PC-3 (cell line): Measurements from ENCODE around the gene HS3ST4. TPM values are rescaled to one million over a fixed set of nuclear protein-coding genes. Genes with fewer than 3 reads are reported as not detected.

Experiments used
- ATAC-seq: fragments of 200-7000 bp; cut with Tn5 transposase; 2 replicates; pipeline ENCODE4 v1.9.1; 2020; ENCODE audit warnings: mild to moderate bottlenecking, moderate library complexity
- BruUV-seq: library from RNA; stranded (reverse); fragments of 400-500 nt; replicated peaks from 2 replicates; lab custom pipeline; 2021; lab: Mats Ljungman, UMichigan
- CTCF ChIA-PET: fragments of 300-600 bp; sonication (Branson Sonifier 250); formaldehyde crosslinking; loops from one replicate; lab custom pipeline; 2022; ENCODE audit warnings: antibody characterized with exemption; lab: Charles Lee
- POLR2A ChIA-PET: fragments of 300-600 bp; sonication (Branson Sonifier 250); formaldehyde crosslinking; loops from one replicate; lab custom pipeline; 2022; ENCODE audit warnings: antibody characterized with exemption; ENCODE audit not compliant: unreplicated experiment; lab: Charles Lee
- DNase-seq: peaks from one replicate; pipeline ENCODE4 v3.0.0-alpha.2; 2015
- H2AFZ ChIP-seq: fragments of 300-600 bp; sonication (generic); 2 replicates; pipeline ENCODE4 v1.6.0; 2016; ENCODE audit warnings: antibody characterized with exemption, low read length
- H3F3A ChIP-seq: fragments of 300-600 bp; sonication (generic); one replicate; pipeline ENCODE4 v1.6.0; 2017; ENCODE audit warnings: antibody characterized with exemption, low read length, control low read depth, mild to moderate bottlenecking; ENCODE audit not compliant: unreplicated experiment
- H3K27ac ChIP-seq: fragments of 300-600 bp; sonication (generic); 2 replicates; pipeline ENCODE4 v1.5.1; 2016; ENCODE audit warnings: mild to moderate bottlenecking, low read length
- H3K27me3 ChIP-seq: fragments of 300-600 bp; sonication (generic); 2 replicates; pipeline ENCODE4 v1.6.1; 2016; ENCODE audit warnings: low read length, mixed read lengths
- H3K36me3 ChIP-seq: fragments of 300-600 bp; sonication (generic); 2 replicates; pipeline ENCODE4 v1.6.1; 2016; ENCODE audit warnings: low read depth, mixed run types, low read length, mixed read lengths
- H3K4me1 ChIP-seq: fragments of 300-600 bp; sonication (generic); 2 replicates; pipeline ENCODE4 v1.5.1; 2016; ENCODE audit warnings: low read length; ENCODE audit not compliant: insufficient read depth
- H3K4me2 ChIP-seq: fragments of 300-600 bp; sonication (generic); 2 replicates; pipeline ENCODE4 v1.6.0; 2016; ENCODE audit warnings: low read length
- H3K4me3 ChIP-seq: fragments of 300-600 bp; sonication (generic); 2 replicates; pipeline ENCODE4 v1.5.1; 2016; ENCODE audit warnings: mild to moderate bottlenecking, low read length, mixed read lengths
- H3K79me2 ChIP-seq: fragments of 300-600 bp; sonication (generic); 2 replicates; pipeline ENCODE4 v1.6.1; 2017; ENCODE audit warnings: low read length, mixed read lengths
- H3K9ac ChIP-seq: fragments of 300-600 bp; sonication (generic); 2 replicates; pipeline ENCODE4 v1.6.0; 2016; ENCODE audit warnings: mild to moderate bottlenecking, low read length
- H3K9me2 ChIP-seq: fragments of 300-600 bp; sonication (generic); replicated peaks from 2 replicates; pipeline ENCODE4 v1.6.1; 2016; ENCODE audit warnings: mixed run types, low read length, mixed read lengths
- H3K9me3 ChIP-seq: fragments of 300-600 bp; sonication (generic); 2 replicates; pipeline ENCODE4 v1.6.1; 2016; ENCODE audit warnings: low read length, mixed read lengths
- H4K20me1 ChIP-seq: fragments of 300-600 bp; sonication (generic); 2 replicates; pipeline ENCODE4 v1.6.1; 2016; ENCODE audit warnings: low read length, mixed read lengths
- EZH2 ChIP-seq: fragments of 300-600 bp; sonication (generic); IDR thresholded peaks from one replicate; pipeline ENCODE4 v1.6.1; 2017; ENCODE audit warnings: antibody characterized with exemption, mild to moderate bottlenecking, low read length; ENCODE audit not compliant: unreplicated experiment
- EZH2phosphoT487 ChIP-seq: fragments of 300-600 bp; sonication (generic); IDR thresholded peaks from 2 replicates; pipeline ENCODE4 v1.6.1; 2018; ENCODE audit warnings: mild to moderate bottlenecking, antibody characterized with exemption, low read length, borderline replicate concordance
- intact Hi-C: fragments of 100-400 bp; cut with micrococcal nuclease; formaldehyde crosslinking; loops from 2 replicates; pipeline ENCODE4 v1.9.0; 2023
- total RNA-seq: library from RNA; depleted of rRNA; stranded (reverse); fragments of >200 nt; gene quantifications from 2 replicates; pipeline ENCODE4 v1.2.3, GENCODE V29; 2014
- TF ChIP-seq, protein P1 (sequence below): fragments of 300-600 bp; sonication (generic); conservative IDR thresholded peaks from 2 replicates; pipeline ENCODE4 v1.5.1; 2017; ENCODE audit warnings: antibody characterized with exemption, low read depth, mild to moderate bottlenecking, low read length

HS3ST4 gene
- total RNA-seq, 1 experiment from 2014 or later: not detected

DNA sequence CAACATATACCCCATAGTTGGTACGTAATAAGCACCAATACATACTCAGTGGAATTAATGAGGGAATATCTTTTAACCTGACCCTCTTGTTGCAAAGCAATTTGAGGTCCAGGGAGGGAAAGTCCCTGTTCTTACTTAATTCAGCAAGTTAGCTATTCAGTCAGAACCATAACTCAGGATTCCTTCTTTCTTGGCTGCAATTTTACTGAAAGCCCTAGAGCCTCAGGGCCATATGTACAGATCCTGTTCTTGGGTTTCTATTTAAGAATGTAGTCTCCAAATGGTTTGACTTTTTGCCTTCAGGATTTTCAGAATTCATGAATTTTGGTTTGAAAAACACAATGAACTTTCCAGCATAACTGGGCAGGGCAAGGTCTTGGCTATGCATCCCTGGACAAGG, 436.5 kb downstream of the HS3ST4 start:
- H3K9me3 ChIP-seq: no peaks in the 10 kb centered on the region
- H3K27me3 ChIP-seq: no peaks in the 10 kb centered on the region
- H3K4me3 ChIP-seq: no peak overlapping the region
- no peak for DNase-seq
- intact Hi-C loops: no loop called here
- BruUV-seq: no TSS peak
- no peaks in the 10 kb centered on the region for H3F3A ChIP-seq
- ChIA-PET POLR2A (no interaction called here), CTCF (no interaction called here)
- no peak for ATAC-seq
- H4K20me1 ChIP-seq: no peaks in the 10 kb centered on the region
- H3K4me2 ChIP-seq: no peak overlapping the region
- H3K9me2 ChIP-seq: no peaks in the 10 kb centered on the region
- no peak overlapping the region for H2AFZ ChIP-seq
- H3K9ac ChIP-seq: no peak overlapping the region
- H3K4me1 ChIP-seq: no peaks in the 10 kb centered on the region
- H3K36me3 ChIP-seq: no peaks in the 10 kb centered on the region
- no peak for TF ChIP-seq EZH2phosphoT487
- TF ChIP-seq, protein P1, sequence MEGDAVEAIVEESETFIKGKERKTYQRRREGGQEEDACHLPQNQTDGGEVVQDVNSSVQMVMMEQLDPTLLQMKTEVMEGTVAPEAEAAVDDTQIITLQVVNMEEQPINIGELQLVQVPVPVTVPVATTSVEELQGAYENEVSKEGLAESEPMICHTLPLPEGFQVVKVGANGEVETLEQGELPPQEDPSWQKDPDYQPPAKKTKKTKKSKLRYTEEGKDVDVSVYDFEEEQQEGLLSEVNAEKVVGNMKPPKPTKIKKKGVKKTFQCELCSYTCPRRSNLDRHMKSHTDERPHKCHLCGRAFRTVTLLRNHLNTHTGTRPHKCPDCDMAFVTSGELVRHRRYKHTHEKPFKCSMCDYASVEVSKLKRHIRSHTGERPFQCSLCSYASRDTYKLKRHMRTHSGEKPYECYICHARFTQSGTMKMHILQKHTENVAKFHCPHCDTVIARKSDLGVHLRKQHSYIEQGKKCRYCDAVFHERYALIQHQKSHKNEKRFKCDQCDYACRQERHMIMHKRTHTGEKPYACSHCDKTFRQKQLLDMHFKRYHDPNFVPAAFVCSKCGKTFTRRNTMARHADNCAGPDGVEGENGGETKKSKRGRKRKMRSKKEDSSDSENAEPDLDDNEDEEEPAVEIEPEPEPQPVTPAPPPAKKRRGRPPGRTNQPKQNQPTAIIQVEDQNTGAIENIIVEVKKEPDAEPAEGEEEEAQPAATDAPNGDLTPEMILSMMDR: no peak
- TF ChIP-seq EZH2: no peak
- no peaks in the 10 kb centered on the region for H3K79me2 ChIP-seq
- no peak overlapping the region for H3K27ac ChIP-seq

DNA sequence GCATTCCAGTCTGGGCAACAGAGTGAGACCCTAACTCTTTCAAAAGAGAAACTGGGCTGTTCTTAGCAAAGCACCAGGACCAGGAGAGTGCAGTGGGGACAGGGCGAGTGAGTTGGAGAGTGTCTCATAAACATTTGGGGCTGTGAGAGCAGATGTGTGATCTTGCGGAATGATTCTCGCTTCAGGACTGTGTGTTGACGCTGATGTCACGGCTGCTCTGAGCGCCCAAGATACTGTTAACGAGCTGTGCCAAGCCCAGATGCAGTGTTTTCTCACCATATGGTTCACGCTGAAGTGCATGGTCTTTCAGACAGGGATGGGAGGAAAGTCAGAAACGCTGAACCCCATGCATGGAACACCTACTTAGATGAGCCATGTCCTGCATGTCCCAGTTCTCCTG, 438.2 kb downstream of the HS3ST4 start:
- no TSS peak for BruUV-seq
- Histone ChIP-seq H3K27ac (no peak overlapping the region), H4K20me1 (no peaks in the 10 kb centered on the region), H3K36me3 (no peaks in the 10 kb centered on the region), H3K27me3 (no peaks in the 10 kb centered on the region), H3K9me2 (no peaks in the 10 kb centered on the region), H3F3A (no peaks in the 10 kb centered on the region), H3K4me1 (no peaks in the 10 kb centered on the region), H3K4me3 (no peak overlapping the region), H3K79me2 (no peaks in the 10 kb centered on the region), H2AFZ (no peak overlapping the region), H3K4me2 (no peak overlapping the region), H3K9me3 (no peaks in the 10 kb centered on the region), H3K9ac (no peak overlapping the region)
- ATAC-seq: no peak
- intact Hi-C loops: no loop called here
- no peak for TF ChIP-seq EZH2phosphoT487
- no peak for TF ChIP-seq EZH2
- TF ChIP-seq, protein P1: no peak
- DNase-seq: no peak
- ChIA-PET CTCF (no interaction called here), POLR2A (no interaction called here)

DNA sequence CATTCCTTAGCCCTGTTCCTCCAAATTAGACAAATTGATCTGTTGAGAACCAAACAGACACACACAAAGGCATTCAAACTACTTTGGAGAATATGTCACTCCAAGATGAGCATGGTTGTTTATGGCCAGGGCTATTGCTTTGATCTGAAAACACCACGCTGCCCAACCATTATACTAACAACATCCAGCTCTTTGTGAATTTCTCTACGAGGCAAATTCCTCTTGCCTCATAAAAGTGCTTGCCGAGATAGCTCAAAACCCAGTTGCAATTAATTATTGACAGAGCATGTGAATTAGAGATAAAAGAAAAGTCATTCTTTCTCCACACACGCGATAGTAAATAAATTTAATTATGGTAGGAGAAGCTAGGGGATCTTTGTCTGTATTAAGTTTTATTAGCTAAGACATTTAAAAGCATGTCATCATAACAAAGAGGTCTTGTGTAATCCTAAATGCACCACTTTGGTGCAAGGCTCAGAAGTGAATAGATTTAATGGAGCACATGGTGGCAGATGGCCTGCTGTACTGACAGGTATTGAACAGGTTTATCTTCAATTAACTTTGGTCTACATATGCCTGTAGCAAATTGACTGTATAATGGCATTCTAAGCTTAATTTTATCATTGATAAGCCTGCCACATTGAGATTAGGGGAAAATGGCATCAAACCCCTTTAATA, 441.8 kb downstream of the HS3ST4 start:
- H3F3A ChIP-seq: no peaks in the 10 kb centered on the region
- H3K9me2 ChIP-seq: no peaks in the 10 kb centered on the region
- H3K79me2 ChIP-seq: no peaks in the 10 kb centered on the region
- H3K27me3 ChIP-seq: no peaks in the 10 kb centered on the region
- H3K9me3 ChIP-seq: no peaks in the 10 kb centered on the region
- POLR2A ChIA-PET: no interaction called here
- no peak overlapping the region for H3K4me3 ChIP-seq
- ATAC-seq: no peak
- H3K4me1 ChIP-seq: no peaks in the 10 kb centered on the region
- CTCF ChIA-PET: no interaction called here
- H4K20me1 ChIP-seq: no peaks in the 10 kb centered on the region
- DNase-seq: no peak
- no peak overlapping the region for H3K27ac ChIP-seq
- intact Hi-C loops: no loop called here
- TF ChIP-seq, protein P1: no peak
- TF ChIP-seq EZH2phosphoT487 (no peak), EZH2 (no peak)
- no peak overlapping the region for H3K4me2 ChIP-seq
- no peak overlapping the region for H3K9ac ChIP-seq
- no peak overlapping the region for H2AFZ ChIP-seq
- H3K36me3 ChIP-seq: no peaks in the 10 kb centered on the region
- no TSS peak for BruUV-seq
